ENCODE data around the gene GPR87.

The GPR87 gene

GRCh38 chr3:151281671-151282324, 34.8 kb downstream of the GPR87 start:
- no peak for DNase-seq

DNA sequence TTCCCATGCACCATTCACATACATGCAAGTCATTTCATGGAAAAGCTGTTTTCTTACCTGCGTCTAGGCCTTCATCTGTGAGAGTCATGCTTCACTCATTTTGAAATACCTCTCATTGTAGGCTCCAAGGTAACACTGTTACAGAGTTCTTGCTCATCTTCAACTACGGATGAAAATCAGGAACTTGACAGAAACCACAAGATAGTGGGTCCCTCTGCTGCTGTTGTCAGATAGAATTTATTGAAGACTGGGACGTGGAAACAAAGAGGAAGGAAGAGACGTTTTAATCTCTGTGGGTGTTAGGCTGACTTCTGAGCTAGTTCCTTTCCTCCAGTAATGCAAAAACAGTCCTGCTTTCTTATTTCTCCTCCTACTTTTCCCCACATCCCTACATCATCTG, 38.4 kb downstream of the GPR87 start, which contains the start of gene P2RY14:
P2RY14 (minus strand) TSS at position 313 of the 400 bp plus-strand sequence. CDS start 64,226 bp downstream, outside the sequence.
- DNase-seq: no peak

- no peak for DNase-seq
Observed at GRCh38 chr3:151276687-151277042, 40.0 kb downstream of the GPR87 start.

- DNase-seq: no peak
Observed at GRCh38 chr3:151276038-151276686, 40.5 kb downstream of the GPR87 start.

DNA sequence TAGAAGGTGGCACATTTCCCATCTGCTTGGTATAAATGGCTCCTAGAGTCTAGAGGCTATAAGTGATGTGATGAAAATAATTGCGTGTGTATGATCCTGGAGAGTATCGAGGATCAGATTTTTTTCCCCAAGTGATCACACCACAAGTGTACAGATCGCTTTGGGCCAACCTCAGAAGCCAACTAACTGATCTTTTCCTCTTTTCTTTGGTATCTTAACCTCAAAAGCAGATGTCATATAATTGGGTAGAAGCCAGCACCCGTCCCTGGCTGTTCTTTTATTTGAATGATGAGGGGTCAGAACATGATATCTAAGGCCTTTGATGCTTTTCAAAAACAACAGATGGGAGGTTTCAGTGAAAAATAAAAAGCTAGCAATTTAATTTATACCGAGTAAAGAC, 41.5 kb downstream of the GPR87 start:
- DNase-seq: no peak

DNA sequence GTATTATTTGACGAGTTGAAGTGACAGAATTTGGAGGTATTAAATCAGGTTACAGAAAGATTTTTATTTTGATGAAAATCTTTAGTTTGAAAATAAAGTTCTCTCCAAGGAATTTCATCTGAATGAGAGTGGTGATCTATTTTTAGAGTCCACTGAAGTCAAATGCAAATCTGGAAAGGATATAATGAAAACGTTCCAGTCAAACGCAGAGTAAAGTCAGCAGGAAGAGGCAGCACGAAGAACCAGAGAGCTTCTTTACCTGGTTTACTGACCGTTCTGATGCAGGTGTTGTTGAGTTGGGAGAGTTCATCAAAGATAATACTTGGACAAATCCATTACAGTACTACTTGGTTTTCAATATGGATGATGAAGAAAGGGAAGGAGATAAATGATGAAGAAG, 47.0 kb downstream of the GPR87 start:
- DNase-seq: no peak

DNA sequence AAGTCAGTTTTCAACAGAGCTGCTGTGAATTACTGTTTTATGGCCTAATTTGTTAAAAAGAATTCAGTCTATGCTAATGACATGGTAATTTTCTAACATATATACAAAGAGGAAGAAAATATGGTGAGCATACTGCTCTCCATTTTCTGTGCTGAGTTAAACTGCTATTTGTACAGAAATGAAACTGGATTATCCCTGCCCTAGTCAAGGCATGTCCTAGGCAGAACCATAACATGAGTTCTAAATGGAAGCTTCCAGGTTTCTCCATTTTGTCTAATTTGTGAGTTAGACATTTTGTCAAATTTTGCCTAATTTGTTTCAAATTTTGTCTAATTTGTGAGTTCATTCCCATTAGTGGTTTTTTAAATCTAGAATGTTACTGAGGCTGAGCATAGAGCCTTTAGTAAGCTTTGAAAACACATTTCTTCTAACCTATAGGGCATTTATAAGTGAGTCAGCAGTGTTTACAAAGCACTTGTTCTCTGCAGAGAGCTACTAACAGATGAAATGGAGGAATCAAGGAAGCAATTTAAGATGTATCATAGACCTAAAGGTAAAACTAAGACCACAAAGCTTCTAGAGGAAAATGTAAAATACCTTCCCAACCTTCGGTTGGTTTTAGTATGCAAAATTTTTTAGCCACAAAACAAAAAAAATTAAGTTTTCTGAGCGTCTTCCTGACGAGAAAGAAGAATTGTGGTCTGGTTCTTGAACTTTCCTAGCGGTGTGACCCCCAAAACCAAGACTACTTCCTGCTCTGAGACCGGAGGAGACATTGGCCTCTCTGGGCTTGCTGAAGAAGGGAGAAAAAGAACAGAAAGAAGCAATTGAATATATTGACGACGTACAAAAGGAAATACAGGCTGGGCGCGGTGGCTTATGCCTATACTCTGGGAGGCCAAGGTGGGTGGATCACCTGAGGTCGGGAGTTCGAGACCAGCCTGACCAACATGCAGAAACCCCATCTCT, 48.1 kb downstream of the GPR87 start:
- no peak for DNase-seq

- DNase-seq: no peak
Observed at GRCh38 chr3:151267066-151267465, 49.6 kb downstream of the GPR87 start.

DNA sequence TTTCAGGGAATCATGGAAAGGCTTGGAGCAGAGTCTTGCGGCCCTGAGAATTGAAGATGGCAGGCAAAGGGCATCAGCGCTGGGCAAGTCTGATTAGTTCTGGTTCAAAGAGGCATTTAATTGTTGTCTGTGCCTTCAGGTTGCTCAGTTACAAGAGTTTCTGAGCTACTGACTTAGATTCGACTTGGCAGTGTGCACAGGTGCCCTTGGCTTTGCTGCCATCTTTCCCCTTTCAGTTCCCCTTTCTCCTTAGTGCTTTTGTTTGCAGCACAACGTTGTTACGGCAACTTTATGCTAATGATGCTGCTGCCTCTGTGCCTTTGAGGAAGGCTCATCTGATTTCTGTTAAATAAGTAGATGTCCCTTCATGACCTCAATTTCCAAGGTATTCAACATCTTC, 50.8 kb downstream of the GPR87 start:
- DNase-seq: no peak

DNA sequence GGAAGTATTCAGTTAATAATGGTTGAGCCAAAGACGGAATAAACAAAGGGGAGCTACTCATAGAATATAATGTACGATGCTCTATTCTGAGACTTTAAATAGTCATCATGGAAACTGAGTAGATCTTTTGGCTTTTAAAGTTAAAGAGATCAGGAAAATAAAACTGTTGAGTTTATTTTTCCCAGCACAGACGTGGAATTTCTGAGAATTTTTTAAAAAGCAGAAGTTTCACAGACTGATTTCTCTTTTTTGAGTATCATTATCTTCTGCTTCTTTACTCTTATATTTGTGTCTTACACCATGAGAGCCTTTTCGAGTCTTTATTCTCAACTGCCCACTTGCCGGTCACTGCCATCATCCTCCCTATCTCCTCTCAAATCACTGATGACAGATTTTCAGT, 51.5 kb downstream of the GPR87 start:
- DNase-seq: no peak

DNA sequence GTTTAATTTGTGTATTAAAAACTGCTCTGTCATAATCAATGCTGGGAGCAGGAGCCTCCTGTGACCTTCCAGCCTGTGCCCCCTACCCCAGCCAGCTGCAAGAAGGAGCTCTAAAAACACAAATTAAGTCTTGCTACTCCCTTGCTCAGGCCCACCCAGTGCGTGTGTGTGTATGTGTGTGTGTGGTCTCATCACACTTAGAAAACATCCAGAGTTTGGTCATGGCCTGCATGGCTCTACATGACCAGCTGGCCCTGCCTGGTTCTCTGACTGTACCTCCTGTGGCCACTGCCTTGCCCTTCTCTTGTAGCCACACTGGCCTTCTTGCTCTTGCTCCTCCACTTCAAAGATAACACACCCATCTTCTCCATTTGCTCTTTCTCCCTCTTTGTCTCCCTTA, 52.0 kb downstream of the GPR87 start:
- DNase-seq: no peak

DNA sequence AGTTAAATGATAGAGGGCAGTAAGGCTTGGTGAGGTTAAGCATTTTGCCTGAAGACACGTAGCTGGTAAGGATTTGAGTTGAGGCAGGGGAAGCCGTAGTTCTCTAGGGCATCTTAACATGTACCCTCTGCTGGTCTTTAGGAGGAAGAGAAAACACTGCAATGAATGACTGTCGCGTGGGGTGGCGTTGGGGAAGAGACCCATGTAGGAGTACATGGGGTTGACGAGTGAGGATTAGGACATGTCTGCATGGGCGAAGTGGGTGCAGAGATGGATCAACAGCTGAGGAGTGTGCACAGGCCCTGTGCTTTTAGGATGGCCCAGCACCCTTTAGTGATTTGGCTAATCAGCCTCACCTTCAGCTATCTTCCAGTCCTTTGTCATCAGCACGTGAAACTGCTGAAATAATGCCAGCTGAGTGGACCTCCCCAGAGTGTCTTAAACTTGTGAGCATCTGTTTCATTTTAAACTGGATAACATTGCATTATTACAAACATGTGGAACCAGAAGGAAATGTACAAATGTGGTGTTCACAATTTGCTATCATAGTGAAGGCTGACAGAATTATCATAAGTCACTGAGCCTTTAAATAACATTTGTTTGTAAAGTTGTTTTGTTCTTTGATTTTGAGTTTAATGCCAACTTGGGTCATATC, 53.6 kb downstream of the GPR87 start:
- DNase-seq: no peak

DNA sequence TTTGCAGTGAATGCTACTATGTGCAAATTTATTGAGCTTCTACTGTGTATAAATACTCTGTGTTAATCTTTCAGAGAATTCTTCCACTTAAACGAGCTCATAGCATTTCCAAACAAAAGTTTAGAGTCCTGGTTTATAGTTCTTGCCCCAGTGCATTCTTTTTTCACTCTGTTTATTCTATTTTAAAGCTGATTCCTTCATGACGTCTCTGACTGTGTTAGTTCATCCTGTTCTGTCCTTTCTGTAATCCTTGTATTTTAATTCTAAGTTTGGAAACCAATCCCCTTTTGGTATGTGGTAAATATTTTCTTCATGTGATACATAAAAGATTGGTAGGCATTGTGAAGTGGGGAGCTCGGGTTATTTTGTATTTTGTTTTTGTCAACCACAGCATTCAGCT, 57.0 kb downstream of the GPR87 start:
- DNase-seq: no peak

DNA sequence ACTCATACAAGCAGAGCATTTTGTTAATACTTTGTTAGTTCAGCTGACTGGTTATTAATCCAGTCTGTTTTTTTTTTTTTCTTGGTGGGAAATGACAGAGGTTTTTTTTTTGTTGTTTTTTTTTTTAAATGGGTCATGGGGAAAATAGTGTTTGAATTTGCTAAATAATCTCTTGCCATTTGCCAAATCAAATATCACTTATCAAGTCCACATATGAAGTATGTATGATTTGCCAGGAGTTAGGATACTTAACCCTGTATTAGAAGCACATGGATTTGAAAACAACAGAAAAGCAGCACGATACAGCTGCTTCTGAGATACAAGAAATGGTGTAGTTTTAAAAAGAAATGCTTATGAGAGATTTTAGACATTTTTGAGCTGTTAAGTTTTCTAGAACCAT, 59.9 kb downstream of the GPR87 start:
- no peak for DNase-seq

DNA sequence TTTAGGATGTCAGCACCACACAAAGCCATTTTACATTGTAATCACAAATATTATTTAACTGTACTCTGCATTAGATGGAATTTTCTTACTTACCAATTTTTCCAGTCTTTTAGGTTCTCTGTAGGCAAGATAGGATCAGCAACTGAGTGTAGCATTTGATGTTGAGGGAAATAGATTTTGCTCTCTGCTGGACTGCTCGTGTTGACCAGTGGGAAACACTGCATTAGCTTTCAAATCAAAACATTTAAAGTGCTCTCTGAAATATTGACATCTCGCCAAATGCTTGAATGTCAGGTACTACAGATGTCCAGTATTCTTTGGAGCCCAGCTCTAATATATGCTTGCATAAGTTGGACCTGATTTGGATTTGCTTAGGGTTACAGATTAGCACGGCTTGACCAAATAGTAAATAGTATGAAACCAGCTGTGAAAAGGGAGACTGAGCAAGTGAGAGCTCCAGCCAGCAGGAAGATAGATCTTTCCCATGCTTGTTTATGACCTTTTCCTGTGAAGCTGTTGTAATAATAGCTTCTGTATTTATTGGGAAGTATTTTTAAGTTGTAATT, 67.8 kb downstream of the GPR87 start:
- no peak for DNase-seq
